A549 (cell line): ENCODE results near the gene MAGOH. TPM values are rescaled to one million over a fixed set of nuclear protein-coding genes. Genes with fewer than 3 reads are reported as not detected.

ENCODE experiments used
- ATAC-seq, 2 experiments: fragments of 200-7000 bp in 1 of 2; fragments of >200 bp in 1 of 2; cut with Nextera tagmentation in 1 of 2; cut with Tn5 transposase in 1 of 2; 3 replicates each; pipeline versions ENCODE4 v1.8.0 to v1.9.1; 2018 to 2020; ENCODE audit warnings: mild to moderate bottlenecking in 1 of 2, moderate library complexity in 1 of 2
- CTCF ChIA-PET: fragments of 300-600 bp; sonication (Branson Sonifier 250); formaldehyde crosslinking; extraction: SDS; loops from one replicate; lab custom pipeline; 2021; ENCODE audit warnings: antibody characterized with exemption, inconsistent platforms; lab: Yijun Ruan, JAX
- POLR2A ChIA-PET: fragments of 350-600 bp; formaldehyde crosslinking; extraction: SDS; loops from one replicate; lab custom pipeline; 2021; ENCODE audit warnings: antibody characterized with exemption, inconsistent platforms; lab: Yijun Ruan, JAX
- DNase-seq, 2 experiments: peaks; one replicate each; pipeline versions ENCODE4 v3.0.0 to v3.0.0-alpha.2; 2011 to 2016; ENCODE audit warnings: low read depth in 1 of 2, low spot score in 1 of 2
- FAIRE-seq: peaks from 2 replicates; lab custom pipeline; 2011; peaks lifted over from hg19 to GRCh38; lab: Jason Lieb, UNC
- H3K27ac ChIP-seq, 2 experiments: fragments of >200 bp; sonication (Bioruptor Twin); formaldehyde crosslinking; 3 replicates each; pipeline ENCODE4 v1.5.1; 2016 to 2017
- H3K4me1 ChIP-seq: fragments of >200 bp; sonication (Bioruptor Twin); formaldehyde crosslinking; 3 replicates; pipeline ENCODE4 v1.6.1; 2016
- H3K4me2 ChIP-seq: fragments of >200 bp; sonication (Bioruptor Twin); formaldehyde crosslinking; 3 replicates; pipeline ENCODE4 v1.6.1; 2016
- H3K4me3 ChIP-seq: fragments of >200 bp; sonication (Bioruptor Twin); formaldehyde crosslinking; 3 replicates; pipeline ENCODE4 v1.5.1; 2016
- H3K9me3 ChIP-seq: fragments of >200 bp; sonication (Bioruptor Twin); formaldehyde crosslinking; 3 replicates; pipeline ENCODE4 v1.6.1; 2016
- CBX2 ChIP-seq: fragments of 200-600 bp; sonication (generic); IDR thresholded peaks from 2 replicates; pipeline ENCODE4 v1.6.1; 2016; ENCODE audit warnings: low read depth, mild to moderate bottlenecking, borderline replicate concordance
- CEBPB ChIP-seq, 2 experiments: fragments of >200 bp in 1 of 2; sonication (Bioruptor Twin) in 1 of 2; formaldehyde crosslinking in 1 of 2; IDR thresholded peaks; 2 replicates each; pipeline ENCODE4 v1.6.1; 2012 to 2016
- CHD4 ChIP-seq: fragments of 200-600 bp; sonication (generic); IDR thresholded peaks from 2 replicates; pipeline ENCODE4 v1.6.1; 2016; ENCODE audit warnings: antibody characterized with exemption, mild to moderate bottlenecking, borderline replicate concordance
- EHF ChIP-seq: fragments of 250-450 bp; sonication (Bioruptor Pico); IDR thresholded peaks from 2 replicates; pipeline ENCODE4 v1.5.0; 2020; ENCODE audit warnings: mild to moderate bottlenecking
- EHMT2 ChIP-seq: fragments of 200-600 bp; sonication (generic); IDR thresholded peaks from 2 replicates; pipeline ENCODE4 v1.6.1; 2016; ENCODE audit warnings: antibody characterized with exemption, low read depth, mild to moderate bottlenecking, moderate library complexity
- ESRRA ChIP-seq: fragments of 150-350 bp; IDR thresholded peaks from 2 replicates; pipeline ENCODE4 v1.6.1; 2014; ENCODE audit warnings: mild to moderate bottlenecking, low read length, borderline replicate concordance
- FOSL2 ChIP-seq, 2 experiments: fragments of 450-650 bp in 1 of 2; fragments of >200 bp in 1 of 2; sonication (Bioruptor Twin) in 1 of 2; formaldehyde crosslinking; IDR thresholded peaks; 2 replicates each; pipeline versions ENCODE4 v1.5.0 to v1.6.1; 2016 to 2020; ENCODE audit warnings: mild to moderate bottlenecking in 1 of 2, moderate library complexity in 1 of 2
- GATA3 ChIP-seq: IDR thresholded peaks from 2 replicates; pipeline ENCODE4 v1.6.1; 2012; ENCODE audit warnings: borderline replicate concordance
- HEYL ChIP-seq: fragments of 250-450 bp; sonication (Bioruptor Pico); IDR thresholded peaks from 2 replicates; pipeline ENCODE4 v1.8.0; 2021; ENCODE audit warnings: mild to moderate bottlenecking, moderate library complexity
- HOXB13 ChIP-seq: fragments of 250-450 bp; sonication (Bioruptor Pico); IDR thresholded peaks from 2 replicates; pipeline ENCODE4 v1.5.0; 2020; ENCODE audit warnings: low read depth, mild to moderate bottlenecking, moderate library complexity
- JUNB ChIP-seq: fragments of >200 bp; sonication (Bioruptor Twin); formaldehyde crosslinking; IDR thresholded peaks from 2 replicates; pipeline ENCODE4 v1.6.1; 2016
- KDM5A ChIP-seq: fragments of 200-600 bp; sonication (generic); IDR thresholded peaks from 2 replicates; pipeline ENCODE4 v1.6.1; 2016; ENCODE audit warnings: antibody characterized with exemption, mild to moderate bottlenecking
- MAFK ChIP-seq: fragments of 450-650 bp; IDR thresholded peaks from 2 replicates; pipeline ENCODE4 v1.6.1; 2014; ENCODE audit not compliant: partially characterized antibody
- MYC ChIP-seq: IDR thresholded peaks from 2 replicates; pipeline ENCODE4 v1.6.1; 2012; ENCODE audit warnings: mild to moderate bottlenecking, inconsistent platforms, low read length, improper control_type of control experiment, borderline replicate concordance
- NPAS2 ChIP-seq: fragments of 250-450 bp; sonication (Bioruptor Pico); IDR thresholded peaks from 2 replicates; pipeline ENCODE4 v1.8.0; 2022; ENCODE audit warnings: mild to moderate bottlenecking, moderate library complexity, borderline replicate concordance
- PHF8 ChIP-seq: fragments of 200-600 bp; sonication (generic); IDR thresholded peaks from 2 replicates; pipeline ENCODE4 v1.6.1; 2016; ENCODE audit warnings: low read depth, mild to moderate bottlenecking, antibody characterized with exemption, moderate library complexity, borderline replicate concordance
- POLR2AphosphoS2 ChIP-seq: conservative IDR thresholded peaks from 2 replicates; pipeline ENCODE4 v1.6.1; 2012; ENCODE audit warnings: low read length, improper control_type of control experiment, inconsistent platforms
- RARB ChIP-seq: fragments of 250-450 bp; sonication (Bioruptor Pico); IDR thresholded peaks from 2 replicates; pipeline ENCODE4 v1.8.0; 2021; ENCODE audit warnings: mild to moderate bottlenecking, moderate library complexity
- RFX5 ChIP-seq: fragments of 450-650 bp; IDR thresholded peaks from 2 replicates; pipeline ENCODE4 v1.7.1; 2014; ENCODE audit warnings: antibody characterized with exemption, mild to moderate bottlenecking, moderate library complexity
- SMC3 ChIP-seq: fragments of >200 bp; sonication (Bioruptor Twin); formaldehyde crosslinking; IDR thresholded peaks from 3 replicates; pipeline ENCODE4 v1.6.1; 2018; ENCODE audit warnings: inconsistent platforms
- SREBF2 ChIP-seq: fragments of 450-650 bp; IDR thresholded peaks from 2 replicates; pipeline ENCODE4 v1.6.1; 2014; ENCODE audit warnings: mild to moderate bottlenecking, moderate library complexity
- TFCP2L1 ChIP-seq: fragments of 250-450 bp; sonication (Bioruptor Pico); IDR thresholded peaks from 2 replicates; pipeline ENCODE4 v1.5.0; 2021; ENCODE audit warnings: mild to moderate bottlenecking
- ZC3H11A ChIP-seq: fragments of 450-650 bp; IDR thresholded peaks from 2 replicates; pipeline ENCODE4 v1.6.1; 2014; ENCODE audit warnings: antibody characterized with exemption, mild to moderate bottlenecking
- ZFP36 ChIP-seq: fragments of 450-650 bp; IDR thresholded peaks from 2 replicates; pipeline ENCODE4 v1.6.1; 2014; ENCODE audit warnings: borderline replicate concordance; ENCODE audit not compliant: partially characterized antibody
- WGBS: methylation state at CpG from one replicate; pipeline ENCODE4 v1.1.6; 2017; ENCODE audit errors: missing lambda C conversion rate; 5-methylcytosine and 5-hydroxymethylcytosine counted together
- polyA plus RNA-seq, 4 experiments: library from polyadenylated mRNA; depleted of rRNA in 3 of 4; stranded (reverse); fragments of >200 nt; fragmentation: RNase III in 1 of 4; extraction: RNeasy Plus Mini Kit Qiagen cat#74134 plus additional on column Dnase treatment in 1 of 4; gene quantifications; 2 replicates in 3 of 4; 3 replicates in 1 of 4; pipeline ENCODE4 v1.2.3, GENCODE V29; 2011 to 2017
- TF ChIP-seq, protein P1 (sequence below): fragments of >200 bp; sonication (Bioruptor Twin); formaldehyde crosslinking; IDR thresholded peaks from 3 replicates; pipeline ENCODE4 v1.5.1; 2016
- TF ChIP-seq, protein P2 (sequence below): fragments of 200-600 bp; sonication (generic); IDR thresholded peaks from 2 replicates; pipeline ENCODE4 v1.6.1; 2016; ENCODE audit warnings: antibody characterized with exemption, mild to moderate bottlenecking, moderate library complexity
- TF ChIP-seq, protein P3 (sequence below): fragments of 150-350 bp; IDR thresholded peaks from 2 replicates; pipeline ENCODE4 v1.6.1; 2014; ENCODE audit warnings: low read depth, mild to moderate bottlenecking, low read length

MAGOH gene
- polyA plus RNA-seq, 2 of the 4 experiments (the other 2 are of a cell fraction), result 80.2 to 139 TPM

DNA sequence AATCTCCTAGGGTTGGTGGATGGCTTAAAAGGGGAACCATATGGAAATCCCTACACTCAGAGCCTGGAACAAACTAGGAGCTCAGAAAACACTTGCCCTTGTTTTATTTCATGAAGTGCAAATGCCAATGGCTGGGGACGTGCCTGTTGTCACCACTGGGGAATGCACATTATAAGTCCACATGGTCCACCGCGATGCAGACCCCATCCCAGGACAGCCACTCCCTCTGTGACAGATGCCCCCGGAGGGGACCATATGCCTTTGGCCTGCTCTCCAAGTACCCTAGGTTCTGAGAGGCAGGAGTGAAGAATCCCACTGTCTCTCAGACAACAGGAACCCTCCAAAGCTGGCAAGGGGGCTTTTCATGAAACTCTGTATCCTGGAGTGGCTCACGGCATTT lies 47.2 kb upstream of the MAGOH start:
- Histone ChIP-seq H3K4me2 (no peak overlapping the region), H3K4me3 (no peak overlapping the region), H3K27ac (no peak overlapping the region), H3K9me3 (no peaks in the 10 kb centered on the region), H3K4me1 (no peaks in the 10 kb centered on the region)
- POLR2A ChIA-PET, result no interaction called here
- 96% methylated on average over 5 of the region's 5 CpGs for WGBS
- no peak for DNase-seq
- TF ChIP-seq MYC (no peak), SMC3 (no peak), NPAS2 (CRISPR knock-in tag) (no peak), SREBF2 (no peak), JUNB (no peak), TFCP2L1 (CRISPR knock-in tag) (no peak), HOXB13 (CRISPR knock-in tag) (no peak), CHD4 (no peak), POLR2AphosphoS2 (no peak), FOSL2 (IDR thresholded peaks at IDR 0.05) (no peak), FOSL2 (CRISPR knock-in tag; IDR thresholded peaks at IDR 0.05) (no peak), RARB (no peak), ZC3H11A (no peak), PHF8 (no peak), ESRRA (no peak), KDM5A (no peak), ZFP36 (no peak)
- TF ChIP-seq, protein P1, sequence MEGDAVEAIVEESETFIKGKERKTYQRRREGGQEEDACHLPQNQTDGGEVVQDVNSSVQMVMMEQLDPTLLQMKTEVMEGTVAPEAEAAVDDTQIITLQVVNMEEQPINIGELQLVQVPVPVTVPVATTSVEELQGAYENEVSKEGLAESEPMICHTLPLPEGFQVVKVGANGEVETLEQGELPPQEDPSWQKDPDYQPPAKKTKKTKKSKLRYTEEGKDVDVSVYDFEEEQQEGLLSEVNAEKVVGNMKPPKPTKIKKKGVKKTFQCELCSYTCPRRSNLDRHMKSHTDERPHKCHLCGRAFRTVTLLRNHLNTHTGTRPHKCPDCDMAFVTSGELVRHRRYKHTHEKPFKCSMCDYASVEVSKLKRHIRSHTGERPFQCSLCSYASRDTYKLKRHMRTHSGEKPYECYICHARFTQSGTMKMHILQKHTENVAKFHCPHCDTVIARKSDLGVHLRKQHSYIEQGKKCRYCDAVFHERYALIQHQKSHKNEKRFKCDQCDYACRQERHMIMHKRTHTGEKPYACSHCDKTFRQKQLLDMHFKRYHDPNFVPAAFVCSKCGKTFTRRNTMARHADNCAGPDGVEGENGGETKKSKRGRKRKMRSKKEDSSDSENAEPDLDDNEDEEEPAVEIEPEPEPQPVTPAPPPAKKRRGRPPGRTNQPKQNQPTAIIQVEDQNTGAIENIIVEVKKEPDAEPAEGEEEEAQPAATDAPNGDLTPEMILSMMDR, result no peak
- TF ChIP-seq, protein P2, sequence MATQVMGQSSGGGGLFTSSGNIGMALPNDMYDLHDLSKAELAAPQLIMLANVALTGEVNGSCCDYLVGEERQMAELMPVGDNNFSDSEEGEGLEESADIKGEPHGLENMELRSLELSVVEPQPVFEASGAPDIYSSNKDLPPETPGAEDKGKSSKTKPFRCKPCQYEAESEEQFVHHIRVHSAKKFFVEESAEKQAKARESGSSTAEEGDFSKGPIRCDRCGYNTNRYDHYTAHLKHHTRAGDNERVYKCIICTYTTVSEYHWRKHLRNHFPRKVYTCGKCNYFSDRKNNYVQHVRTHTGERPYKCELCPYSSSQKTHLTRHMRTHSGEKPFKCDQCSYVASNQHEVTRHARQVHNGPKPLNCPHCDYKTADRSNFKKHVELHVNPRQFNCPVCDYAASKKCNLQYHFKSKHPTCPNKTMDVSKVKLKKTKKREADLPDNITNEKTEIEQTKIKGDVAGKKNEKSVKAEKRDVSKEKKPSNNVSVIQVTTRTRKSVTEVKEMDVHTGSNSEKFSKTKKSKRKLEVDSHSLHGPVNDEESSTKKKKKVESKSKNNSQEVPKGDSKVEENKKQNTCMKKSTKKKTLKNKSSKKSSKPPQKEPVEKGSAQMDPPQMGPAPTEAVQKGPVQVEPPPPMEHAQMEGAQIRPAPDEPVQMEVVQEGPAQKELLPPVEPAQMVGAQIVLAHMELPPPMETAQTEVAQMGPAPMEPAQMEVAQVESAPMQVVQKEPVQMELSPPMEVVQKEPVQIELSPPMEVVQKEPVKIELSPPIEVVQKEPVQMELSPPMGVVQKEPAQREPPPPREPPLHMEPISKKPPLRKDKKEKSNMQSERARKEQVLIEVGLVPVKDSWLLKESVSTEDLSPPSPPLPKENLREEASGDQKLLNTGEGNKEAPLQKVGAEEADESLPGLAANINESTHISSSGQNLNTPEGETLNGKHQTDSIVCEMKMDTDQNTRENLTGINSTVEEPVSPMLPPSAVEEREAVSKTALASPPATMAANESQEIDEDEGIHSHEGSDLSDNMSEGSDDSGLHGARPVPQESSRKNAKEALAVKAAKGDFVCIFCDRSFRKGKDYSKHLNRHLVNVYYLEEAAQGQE, result no peak
- TF ChIP-seq, protein P3, sequence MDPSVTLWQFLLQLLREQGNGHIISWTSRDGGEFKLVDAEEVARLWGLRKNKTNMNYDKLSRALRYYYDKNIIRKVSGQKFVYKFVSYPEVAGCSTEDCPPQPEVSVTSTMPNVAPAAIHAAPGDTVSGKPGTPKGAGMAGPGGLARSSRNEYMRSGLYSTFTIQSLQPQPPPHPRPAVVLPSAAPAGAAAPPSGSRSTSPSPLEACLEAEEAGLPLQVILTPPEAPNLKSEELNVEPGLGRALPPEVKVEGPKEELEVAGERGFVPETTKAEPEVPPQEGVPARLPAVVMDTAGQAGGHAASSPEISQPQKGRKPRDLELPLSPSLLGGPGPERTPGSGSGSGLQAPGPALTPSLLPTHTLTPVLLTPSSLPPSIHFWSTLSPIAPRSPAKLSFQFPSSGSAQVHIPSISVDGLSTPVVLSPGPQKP, result no peak
- no peak for FAIRE-seq
- CTCF ChIA-PET, result interaction anchor here (2.4 to 2.7 kb wide), 2 partner anchors 11 to 107 kb away, joined by 8 to 13 read pairs; no protein-coding TSS in a partner anchor
- no peak for ATAC-seq

DNA sequence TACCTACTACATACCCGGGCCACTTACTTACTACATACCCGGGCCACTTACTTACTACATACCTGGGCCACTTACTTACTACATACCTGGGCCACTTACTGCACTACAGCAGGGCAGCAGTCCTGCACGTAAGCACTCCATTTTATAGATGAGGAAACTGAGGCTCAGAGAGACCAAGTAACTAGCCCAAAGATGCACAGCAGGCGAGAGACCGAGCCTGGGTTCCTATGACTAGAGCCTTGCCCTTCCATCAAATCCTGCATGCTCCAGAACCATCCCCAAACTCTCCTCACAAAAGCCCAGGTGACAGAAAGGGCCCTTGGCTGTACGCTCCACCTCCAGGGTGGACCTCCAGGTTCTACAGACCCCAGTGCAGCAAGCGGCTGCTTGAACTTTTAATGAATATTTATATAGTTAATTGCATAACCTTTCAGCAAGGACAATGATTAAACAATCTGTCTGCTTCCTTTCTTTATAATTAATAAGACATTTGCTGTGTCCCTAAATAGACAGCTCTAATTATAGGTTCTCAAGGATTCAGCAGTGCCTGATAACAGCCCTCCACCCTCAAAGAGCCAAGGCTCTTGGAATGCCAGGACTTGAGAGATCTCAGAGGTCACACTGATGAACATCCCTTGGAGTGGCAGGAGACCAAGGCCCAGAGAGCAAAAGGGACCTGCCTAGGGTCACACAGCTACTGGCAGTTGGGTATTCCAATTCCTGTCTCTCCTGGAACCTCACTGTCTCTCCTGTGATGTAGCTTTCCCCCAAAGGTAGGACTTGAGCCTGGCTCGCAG lies 46.1 kb upstream of the MAGOH start:
- ATAC-seq, result no peak
- TF ChIP-seq HEYL (CRISPR knock-in tag), result no peak
- no peak for TF ChIP-seq PHF8
- TF ChIP-seq, protein P3, result no peak
- no peak for TF ChIP-seq CEBPB (IDR thresholded peaks at IDR 0.05)
- TF ChIP-seq, protein P1, result no peak
- TF ChIP-seq MAFK, result no peak
- no peak for TF ChIP-seq CBX2
- TF ChIP-seq EHF (CRISPR knock-in tag), result no peak
- TF ChIP-seq EHMT2, result no peak
- no peak for TF ChIP-seq RFX5
- TF ChIP-seq GATA3, result no peak

More for the DNA sequence above, 46.1 kb upstream of the MAGOH start:
- Histone ChIP-seq H3K4me1 (no peaks in the 10 kb centered on the region), H3K4me2 (no peak overlapping the region), H3K27ac (no peak overlapping the region), H3K9me3 (no peaks in the 10 kb centered on the region), H3K4me3 (no peak overlapping the region)
- over 99% methylated on average over 7 of the region's 8 CpGs for WGBS
- CTCF ChIA-PET, result interaction anchor here (0.8 kb wide), 1 partner anchor 109 kb away, joined by 3 read pairs; no protein-coding TSS in a partner anchor
- POLR2A ChIA-PET, result no interaction called here
- DNase-seq (no peak), FAIRE-seq (no peak)
